Aorta (tissue), 5 donors: ENCODE data around the gene RPRD1B. TPM values are rescaled to one million over a fixed set of nuclear protein-coding genes. Genes with fewer than 3 reads are reported as not detected.
A peak's percentile ranks its signal among the peaks of the same experiment; 100 is the strongest.
"Not testable (repeated sequence)": the region's sequence is repeated elsewhere in the genome, so short reads cannot be mapped to it uniquely, and the experiment has no call there.

Experiments used
- ATAC-seq: fragments of 200-7000 bp; cut with Tn5 transposase; one replicate; pipeline ENCODE4 v1.9.1; 2022; ENCODE audit warnings: moderate library complexity; ENCODE audit not compliant: low FRiP score
- DNase-seq, 2 donors: peaks; one replicate each; pipeline ENCODE4 v3.0.0-alpha.2; 2020
- H3K27ac ChIP-seq, 2 donors: one replicate each; pipeline ENCODE4 v1.5.1; 2013; ENCODE audit warnings: low read length in 2 of 2, mild to moderate bottlenecking in 2 of 2, moderate library complexity in 2 of 2, control low read depth in 1 of 2, inconsistent platforms in 1 of 2, low read depth in 1 of 2
- H3K27me3 ChIP-seq, 2 donors: one replicate each; pipeline ENCODE4 v1.6.1; 2013; ENCODE audit warnings: control low read depth in 1 of 2, low read length in 1 of 2, mild to moderate bottlenecking in 1 of 2, moderate library complexity in 1 of 2; ENCODE audit not compliant: insufficient read depth in 2 of 2, control insufficient read depth in 1 of 2
- H3K36me3 ChIP-seq, 2 donors: one replicate each; pipeline ENCODE4 v1.6.1; 2013; ENCODE audit warnings: control low read depth in 1 of 2, low read length in 1 of 2, mild to moderate bottlenecking in 1 of 2; ENCODE audit not compliant: insufficient read depth in 2 of 2, control insufficient read depth in 1 of 2
- H3K4me1 ChIP-seq, 2 donors: one replicate each; pipeline ENCODE4 v1.6.1; 2013; ENCODE audit warnings: low read length in 2 of 2, control low read depth in 1 of 2, mild to moderate bottlenecking in 1 of 2, moderate library complexity in 1 of 2; ENCODE audit not compliant: insufficient read depth in 2 of 2, control insufficient read depth in 1 of 2
- H3K4me3 ChIP-seq, 2 donors: one replicate each; pipeline ENCODE4 v1.5.1; 2013; ENCODE audit warnings: low read length in 2 of 2, control low read depth in 1 of 2, mild to moderate bottlenecking in 1 of 2
- H3K9me3 ChIP-seq: one replicate; pipeline ENCODE4 v1.6.1; 2013; ENCODE audit warnings: mild to moderate bottlenecking, low read length; ENCODE audit not compliant: control insufficient read depth
- WGBS, 2 donors: extraction: QIAGEN DNeasy Blood & Tissue Kit; methylation state at CpG; one replicate each; pipeline ENCODE4 v1.1.7; 2013; 5-methylcytosine and 5-hydroxymethylcytosine counted together
- intact Hi-C, 2 donors: fragments of 100-400 bp; cut with DNase I; formaldehyde crosslinking; loops; one replicate each; pipeline versions ENCODE4 v1.14.2 to v1.15.0; 2022
- polyA plus RNA-seq, 2 donors: library from polyadenylated mRNA; stranded (reverse); fragments of 200-250 nt; gene quantifications; one replicate each; pipeline ENCODE4 v1.2.3, GENCODE V29; 2013
- total RNA-seq, 2 donors: library from RNA; stranded (reverse); fragmentation: NEBNext Ultra II Directional; extraction: Animal tissue kit (Norgen Biotek cat#: 25700); gene quantifications; one replicate each; pipeline ENCODE4 v1.2.1, GENCODE V29; 2021
- donor health status: healthy with polysubstance abuse.
- donor health status: Bipolar disorder and iron deficiency.
- donor health status: DM: no; HTN: no; CAD: no.
- donor health status: DM: no; HTN: no; CAD: no.
- donor health status: DM: yes; HTN: yes; CAD: no.

The RPRD1B gene
- total and polyA plus RNA-seq, 4 donors: 6.9 to 43.5 (median 21.9) TPM

DNA sequence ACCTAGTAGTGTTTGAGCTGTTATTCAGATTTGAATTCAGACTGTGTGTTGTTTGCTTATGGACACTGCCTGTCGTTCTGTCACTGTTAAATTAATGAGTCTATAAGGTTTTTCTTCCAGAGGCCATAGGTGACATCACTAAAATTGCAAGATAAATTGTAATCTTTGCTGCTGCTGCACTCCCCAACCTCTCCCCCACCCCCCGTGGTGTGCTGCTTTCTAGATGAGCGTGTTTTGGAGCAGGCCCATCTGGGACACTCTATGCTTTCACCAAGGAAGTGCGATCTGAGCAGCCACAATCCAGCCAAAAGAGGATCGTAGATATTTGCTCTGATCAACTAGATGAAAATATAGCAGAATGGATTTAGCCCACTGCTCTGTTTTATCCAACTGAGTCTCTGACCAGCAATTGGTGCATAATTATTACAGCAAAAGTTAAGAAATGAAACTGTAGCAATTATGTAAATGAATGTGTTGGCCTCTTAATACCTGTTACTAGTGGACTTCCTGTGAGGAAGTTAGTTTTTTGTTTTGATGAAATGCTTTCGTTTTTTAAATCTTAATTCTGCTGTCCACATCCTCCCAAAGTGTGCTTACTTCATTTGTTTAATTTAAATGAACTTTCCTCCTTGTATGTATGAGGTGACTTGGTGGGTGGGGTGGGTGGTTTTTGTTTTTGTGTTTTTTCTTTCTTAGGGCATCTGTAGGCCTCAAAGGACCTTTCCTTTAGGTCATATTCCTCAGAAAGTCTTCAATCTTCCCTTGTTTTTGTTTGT, 58.1 kb downstream of the RPRD1B start:
- H3K4me3 ChIP-seq: no peak overlapping the region
- no peaks in the 10 kb centered on the region for H3K27me3 ChIP-seq
- no peak for ATAC-seq
- no peak for DNase-seq
- WGBS, 2 donors: 59 to 62% methylated on average over 6 of the region's 6 CpGs
- no peak overlapping the region for H3K27ac ChIP-seq
- no peaks in the 10 kb centered on the region for H3K9me3 ChIP-seq
- intact Hi-C loops: no loop called here
- peaks cover 3 to 4% of the 10 kb centered on the region in 2 donors for H3K36me3 ChIP-seq
- H3K4me1 ChIP-seq: no peaks in the 10 kb centered on the region

DNA sequence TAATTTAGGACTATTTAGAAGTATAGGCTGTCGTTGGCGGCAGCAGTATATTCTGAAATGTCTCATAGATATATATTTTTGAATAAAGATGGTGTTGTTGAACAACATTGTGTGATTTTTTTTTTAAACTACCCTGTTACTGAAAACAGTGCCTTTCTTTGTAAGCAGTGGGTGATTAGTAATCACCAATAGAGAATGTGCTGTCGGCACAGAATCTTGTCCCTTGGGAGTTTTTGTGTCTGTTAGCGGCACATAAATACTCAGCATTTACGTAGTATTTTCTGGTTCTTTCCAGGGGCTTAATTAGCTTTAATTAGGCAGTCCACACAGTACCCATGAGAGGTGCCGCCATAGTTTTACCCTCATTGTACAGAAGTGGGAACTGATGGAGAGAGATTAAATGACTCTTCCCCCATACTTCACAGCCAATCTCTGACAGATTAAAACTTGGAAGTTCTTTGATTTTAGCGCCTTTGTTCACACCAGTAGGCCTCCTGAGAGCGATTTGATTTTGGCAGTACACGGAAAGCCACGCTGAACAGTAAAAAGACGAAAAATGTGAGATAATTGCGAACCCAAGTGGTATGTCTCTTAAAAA, 58.8 kb downstream of the RPRD1B start:
- no peaks in the 10 kb centered on the region for H3K9me3 ChIP-seq
- DNase-seq: no peak
- intact Hi-C loops: no loop called here
- H3K27ac ChIP-seq: no peak overlapping the region
- WGBS, 2 donors: 92 to 95% methylated on average over 12 of the region's 12 CpGs
- peaks cover 3 to 4% of the 10 kb centered on the region in 2 donors for H3K36me3 ChIP-seq
- no peaks in the 10 kb centered on the region for H3K4me1 ChIP-seq
- H3K4me3 ChIP-seq: no peak overlapping the region
- ATAC-seq: no peak
- H3K27me3 ChIP-seq: no peaks in the 10 kb centered on the region

DNA sequence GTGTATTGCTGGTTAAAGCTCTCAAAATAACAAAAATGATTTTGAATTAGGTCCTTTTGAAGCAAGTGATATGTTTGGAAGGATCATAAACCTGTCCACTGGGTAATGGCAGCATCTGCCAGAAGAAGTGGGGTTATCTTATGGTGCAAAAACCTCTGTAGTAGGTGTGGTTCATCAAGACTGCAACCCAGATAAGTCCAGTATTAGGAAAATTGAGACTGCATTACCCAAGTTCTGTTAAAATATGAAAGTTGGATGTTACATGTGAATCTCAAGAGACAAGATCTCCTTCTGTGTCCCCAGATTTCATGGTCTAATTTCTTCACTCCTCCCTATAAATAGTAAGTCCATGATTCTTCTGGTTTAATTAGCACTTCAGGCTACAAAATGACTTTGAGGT, 59.4 kb downstream of the RPRD1B start:
- Histone ChIP-seq H3K27ac (no peak overlapping the region), H3K27me3 (no peaks in the 10 kb centered on the region), H3K36me3 (peaks cover 2 to 3% of the 10 kb centered on the region in 2 donors), H3K4me3 (no peak overlapping the region), H3K9me3 (no peaks in the 10 kb centered on the region), H3K4me1 (peaks cover 0 to 2% of the 10 kb centered on the region in 2 donors)
- DNase-seq (no peak), ATAC-seq (no peak)
- intact Hi-C loops: no loop called here

DNA sequence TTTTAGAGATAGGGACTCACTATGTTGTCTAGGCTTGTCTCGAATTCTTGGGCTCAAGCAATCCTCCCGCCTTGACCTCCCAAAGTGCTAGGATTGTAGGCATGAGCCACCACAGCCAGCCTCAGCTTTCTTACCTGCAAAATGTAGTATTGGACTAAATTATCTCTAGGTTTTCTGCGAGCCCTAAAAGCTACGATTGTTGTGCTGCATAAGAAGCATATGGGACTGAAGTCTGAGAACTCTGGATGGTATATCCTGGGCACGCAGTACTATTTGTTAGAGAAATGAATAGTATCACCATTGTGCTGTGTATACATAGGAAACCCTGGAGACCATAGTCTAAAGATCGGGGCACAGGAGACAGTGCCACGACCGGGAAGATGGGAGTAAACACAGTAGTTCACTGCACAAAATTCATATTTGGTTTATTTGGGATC, 60.1 kb downstream of the RPRD1B start:
- Histone ChIP-seq H3K4me1 (peaks cover 0 to 2% of the 10 kb centered on the region in 2 donors), H3K27ac (no peak overlapping the region), H3K36me3 (peaks cover 0 to 3% of the 10 kb centered on the region in 2 donors), H3K9me3 (no peaks in the 10 kb centered on the region), H3K27me3 (no peaks in the 10 kb centered on the region), H3K4me3 (no peak overlapping the region)
- DNase-seq (no peak), ATAC-seq (no peak)
- intact Hi-C loops: no loop called here
- WGBS, 2 donors: 92 to 95% methylated on average over 8 of the region's 8 CpGs

DNA sequence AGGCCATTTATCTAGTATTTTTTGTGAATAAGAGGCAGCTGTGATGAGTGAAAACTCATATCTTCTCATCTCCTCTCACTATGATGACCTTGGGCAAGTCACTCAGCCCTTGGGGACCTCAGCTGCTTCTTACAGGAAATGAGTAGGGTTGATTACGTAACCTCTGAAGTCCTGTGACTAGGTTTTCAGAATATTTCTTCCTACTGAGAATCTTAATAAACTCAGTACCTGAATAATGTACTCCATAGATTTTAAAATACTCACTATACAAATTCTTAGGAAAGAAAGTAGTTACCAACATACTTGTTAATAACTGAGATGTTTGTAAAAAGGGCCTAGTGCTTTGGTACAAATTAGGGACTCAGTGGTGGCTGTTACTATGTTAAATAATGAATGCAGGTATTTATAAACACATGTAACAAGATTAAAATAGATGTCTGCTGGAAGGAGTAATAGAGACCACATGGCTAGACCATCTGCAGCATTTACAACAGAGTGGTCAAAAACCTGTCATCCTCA, 60.9 kb downstream of the RPRD1B start:
- no peak overlapping the region for H3K4me3 ChIP-seq
- H3K4me1 ChIP-seq: peaks cover 0 to 2% of the 10 kb centered on the region in 2 donors
- H3K27ac ChIP-seq: no peak overlapping the region
- intact Hi-C loops: no loop called here
- H3K9me3 ChIP-seq: no peaks in the 10 kb centered on the region
- 49 to 70% methylated on average over 1 of the region's 1 CpG for WGBS, 2 donors
- H3K27me3 ChIP-seq: no peaks in the 10 kb centered on the region
- DNase-seq: peak in 1 of 2 donors; percentile 66
- H3K36me3 ChIP-seq: peaks cover 0 to 3% of the 10 kb centered on the region in 2 donors
- peak; percentile 64 for ATAC-seq

DNA sequence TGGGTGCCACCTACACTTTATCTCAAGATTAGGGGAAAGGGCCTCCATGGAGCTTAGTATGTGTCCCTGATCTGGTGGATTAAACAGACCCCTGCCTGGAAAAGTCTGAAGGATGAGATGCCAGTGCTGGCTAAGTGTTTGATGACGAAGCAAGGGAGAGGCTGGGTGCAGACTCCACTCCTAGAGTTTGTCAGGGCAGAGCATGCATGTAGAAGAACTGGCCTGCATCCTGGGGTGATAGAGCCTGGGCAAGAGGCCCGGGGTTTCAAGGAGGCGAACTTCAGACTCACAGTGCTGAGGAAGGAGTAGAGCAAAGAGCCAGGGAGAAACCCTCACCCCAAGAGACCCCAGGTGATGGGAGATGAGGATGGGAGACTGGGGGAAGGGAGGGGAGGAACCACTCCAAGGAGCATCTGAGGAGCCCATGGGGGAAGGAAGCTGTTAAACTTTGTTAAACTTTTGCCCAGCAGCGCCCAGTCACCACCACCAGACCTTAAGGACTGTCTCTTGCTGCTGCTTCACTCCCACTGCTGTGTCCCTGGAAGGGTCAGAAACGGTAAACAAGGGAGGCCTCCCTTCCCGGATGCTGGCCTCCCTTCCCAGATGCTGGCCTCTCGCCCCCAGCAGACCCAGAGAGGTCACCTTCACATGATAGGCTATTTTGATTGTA, 61.6 kb downstream of the RPRD1B start:
- intact Hi-C loops: no loop called here
- Histone ChIP-seq H3K9me3 (no peaks in the 10 kb centered on the region), H3K27ac (no peak overlapping the region), H3K36me3 (no peaks in the 10 kb centered on the region), H3K4me1 (peaks cover 0 to 2% of the 10 kb centered on the region in 2 donors), H3K27me3 (no peaks in the 10 kb centered on the region), H3K4me3 (no peak overlapping the region)
- DNase-seq (no peak), ATAC-seq (no peak)
- WGBS, 2 donors: 46% methylated on average over 7 of the region's 7 CpGs

DNA sequence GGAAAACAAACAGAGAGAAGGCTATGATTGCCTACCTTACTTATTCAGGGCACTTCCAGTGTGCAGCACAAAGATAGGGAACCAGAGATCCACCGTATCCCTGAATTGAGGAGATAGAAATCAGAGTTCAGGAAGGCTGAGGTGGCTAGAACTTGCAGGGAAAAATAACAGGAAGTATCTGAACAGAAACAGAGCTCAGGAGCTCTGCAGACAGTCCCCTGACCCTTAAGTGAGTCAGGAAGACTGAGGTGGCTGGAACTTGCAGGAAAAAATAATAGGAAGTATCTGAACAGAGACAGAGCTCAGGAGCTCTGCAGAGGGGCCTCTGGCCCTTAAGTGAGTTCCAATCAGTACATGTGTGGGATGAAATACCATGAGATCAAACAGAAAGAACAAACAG, 65.4 kb downstream of the RPRD1B start:
- WGBS, 2 donors: 82 to 85% methylated on average over 1 of the region's 1 CpG
- no peak for DNase-seq
- H3K27ac ChIP-seq: peak overlapping the region; percentile 9 to 44

DNA sequence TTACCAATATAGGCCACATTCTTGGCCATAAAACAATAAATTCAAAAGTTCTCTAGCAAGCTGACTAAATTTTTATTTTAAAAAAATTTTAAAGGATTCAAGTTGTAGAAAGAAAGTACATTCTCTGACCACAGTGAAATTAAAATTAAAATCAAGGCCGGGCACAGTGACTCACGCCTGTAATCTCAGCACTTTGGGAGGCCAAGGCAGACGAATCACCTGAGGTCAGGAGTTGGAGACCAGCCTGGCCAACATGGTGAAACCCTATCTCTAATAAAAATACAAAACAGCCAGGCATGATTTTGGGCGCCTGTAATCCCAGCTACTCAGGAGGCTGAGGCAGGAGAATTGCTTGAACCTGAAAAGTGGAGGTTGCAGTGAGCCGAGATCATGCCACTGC, 68.7 kb downstream of the RPRD1B start:
- H3K9me3 ChIP-seq, H3K4me1 ChIP-seq, ATAC-seq, DNase-seq, H3K27ac ChIP-seq, H3K27me3 ChIP-seq, intact Hi-C loops, H3K4me3 ChIP-seq, H3K36me3 ChIP-seq: not testable (repeated sequence)
- WGBS, 2 donors: 24% methylated on average over 5 of the region's 5 CpGs

More for the DNA sequence above, 65.4 kb downstream of the RPRD1B start:
- Histone ChIP-seq H3K36me3 (no peaks in the 10 kb centered on the region), H3K9me3 (no peaks in the 10 kb centered on the region), H3K4me3 (no peak overlapping the region), H3K4me1 (peaks cover 2 to 3% of the 10 kb centered on the region in 2 donors), H3K27me3 (no peaks in the 10 kb centered on the region)
- intact Hi-C loops: no loop called here
- no peak for ATAC-seq
